ENCODE measurements around the gene FKBP1A.

DNA sequence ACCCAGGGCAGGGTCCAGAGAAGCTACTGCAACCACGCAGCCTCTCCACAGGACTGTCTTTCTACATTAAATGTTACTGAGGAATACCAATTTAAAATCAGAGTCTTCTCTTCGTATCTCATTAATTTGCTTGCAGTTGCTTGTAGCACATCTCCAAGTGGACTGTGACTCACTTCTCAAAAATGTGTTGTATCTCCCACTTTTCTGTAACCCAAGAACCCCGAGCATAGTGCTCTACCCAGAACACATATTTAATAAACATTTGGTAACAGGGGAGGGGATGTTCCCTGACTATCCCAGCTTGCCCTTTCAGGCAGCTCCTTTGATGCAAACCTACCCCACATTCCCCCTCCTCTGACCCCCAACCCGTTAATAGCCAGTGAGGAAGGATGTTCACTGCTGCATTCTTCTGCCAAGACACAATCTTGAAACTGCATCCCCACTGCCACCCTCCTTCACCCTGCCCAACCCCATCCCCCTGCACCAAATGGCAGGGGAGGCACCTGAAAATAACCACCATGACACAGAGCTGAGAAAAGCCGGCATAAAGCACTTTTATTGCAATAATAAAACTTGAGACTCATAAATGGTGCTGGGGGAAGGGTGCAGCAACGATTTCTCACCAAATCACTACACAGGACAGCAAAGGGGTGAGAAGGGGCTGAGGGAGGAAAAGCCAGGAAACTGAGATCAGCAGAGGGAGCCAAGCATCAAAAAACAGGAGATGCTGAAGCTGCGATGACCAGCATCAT, 24.2 kb downstream of the FKBP1A start:
- no peak for TF ChIP-seq NFRKB (IDR thresholded peaks at IDR 0.05)
- no peak for TF ChIP-seq FOXA1 (IDR thresholded peaks at IDR 0.05)
- no peak for TF ChIP-seq ZNF384 (IDR thresholded peaks at IDR 0.05)
- TF ChIP-seq L3MBTL2 (conservative IDR thresholded peaks at IDR 0.05) = no peak
- TF ChIP-seq FOXM1 (IDR thresholded peaks at IDR 0.05; ENCODE audit: borderline replicate concordance) = no peak
- TF ChIP-seq SP1 (IDR thresholded peaks at IDR 0.05) = no peak
- no peak for TF ChIP-seq TARDBP (IDR thresholded peaks at IDR 0.05)
- TF ChIP-seq BHLHE40 (IDR thresholded peaks at IDR 0.05; ENCODE audit: borderline replicate concordance) = no peak
- TF ChIP-seq, protein P1, sequence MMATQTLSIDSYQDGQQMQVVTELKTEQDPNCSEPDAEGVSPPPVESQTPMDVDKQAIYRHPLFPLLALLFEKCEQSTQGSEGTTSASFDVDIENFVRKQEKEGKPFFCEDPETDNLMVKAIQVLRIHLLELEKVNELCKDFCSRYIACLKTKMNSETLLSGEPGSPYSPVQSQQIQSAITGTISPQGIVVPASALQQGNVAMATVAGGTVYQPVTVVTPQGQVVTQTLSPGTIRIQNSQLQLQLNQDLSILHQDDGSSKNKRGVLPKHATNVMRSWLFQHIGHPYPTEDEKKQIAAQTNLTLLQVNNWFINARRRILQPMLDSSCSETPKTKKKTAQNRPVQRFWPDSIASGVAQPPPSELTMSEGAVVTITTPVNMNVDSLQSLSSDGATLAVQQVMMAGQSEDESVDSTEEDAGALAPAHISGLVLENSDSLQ (IDR thresholded peaks at IDR 0.05) = no peak
- TF ChIP-seq SUZ12 (IDR thresholded peaks at IDR 0.05) = no peak
- TF ChIP-seq FOXK2 (IDR thresholded peaks at IDR 0.05) = no peak
- no peak for TF ChIP-seq HDGF (IDR thresholded peaks at IDR 0.05; ENCODE audit: borderline replicate concordance)
